SK-N-MC (cell line): Measurements from ENCODE around the gene CDH4.

Source experiments
- EZH2 ChIP-seq: fragments of 200-600 bp; sonication (generic); IDR thresholded peaks from one replicate; pipeline ENCODE4 v1.6.1; 2017; ENCODE audit warnings: antibody characterized with exemption
- POLR2AphosphoS5 ChIP-seq: IDR thresholded peaks from 2 replicates; pipeline ENCODE4 v1.6.1; 2012; ENCODE audit warnings: mild to moderate bottlenecking, low read depth, low read length, borderline replicate concordance

DNA sequence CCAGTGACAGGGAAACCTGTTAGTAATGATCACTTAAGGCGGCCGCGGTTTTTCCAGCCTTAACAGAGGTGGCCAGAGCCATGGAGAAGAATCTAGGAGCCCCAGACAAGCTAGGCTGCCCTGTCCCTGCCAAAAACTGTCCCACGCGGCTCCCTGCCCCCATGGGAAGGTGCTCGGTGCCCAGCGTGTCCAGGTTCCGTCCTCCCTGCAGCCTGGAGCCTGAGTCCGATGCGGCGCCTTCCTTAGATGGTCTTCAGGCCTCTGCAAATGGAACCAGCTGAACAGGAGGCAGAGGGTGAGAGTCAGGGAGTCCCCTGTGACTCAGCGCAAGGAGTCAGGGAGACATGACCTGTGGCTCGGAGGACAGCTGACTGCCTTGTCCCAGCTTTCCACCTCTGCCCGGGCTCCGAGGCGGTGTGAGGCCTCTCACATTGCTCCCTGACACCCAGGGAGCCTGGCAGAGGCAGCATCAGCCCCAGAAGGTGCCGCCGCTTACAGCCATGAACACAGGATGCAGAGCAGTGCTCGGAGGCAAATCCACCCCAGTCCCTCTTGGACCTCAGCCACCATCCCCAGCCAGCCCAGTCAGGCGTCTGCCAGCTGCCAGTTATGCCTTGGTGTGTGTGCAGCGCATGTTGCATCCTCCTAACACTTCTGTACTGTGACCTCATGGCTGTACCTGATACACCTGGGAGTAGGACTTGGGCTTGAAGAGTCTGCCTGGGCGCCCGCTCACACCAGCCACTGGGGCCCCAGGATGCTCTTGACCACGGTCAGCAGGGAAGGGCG is 377.7 kb downstream of the CDH4 start:
- TF ChIP-seq EZH2 (no peak), POLR2AphosphoS5 (no peak)
